GM18870 (cell line): ENCODE results near the gene HEXIM1.
"Not testable (repeated sequence)": the region's sequence is repeated elsewhere in the genome, so short reads cannot be mapped to it uniquely, and the experiment has no call there.

ENCODE experiments used
- ATAC-seq: cut with Tn5 transposase; IDR thresholded peaks from one replicate; pipeline ENCODE4 v1.9.1; 2021; ENCODE audit warnings: moderate library complexity; ENCODE audit not compliant: unreplicated experiment

The HEXIM1 gene

GRCh38 chr17:45112559-45113423, 35.5 kb upstream of the HEXIM1 start:
- no peak for ATAC-seq

- ATAC-seq, result no peak
Observed at GRCh38 chr17:45113424-45113754, 34.9 kb upstream of the HEXIM1 start.

- ATAC-seq, result no peak
Observed at GRCh38 chr17:45114117-45114932, 34.0 kb upstream of the HEXIM1 start.

- ATAC-seq, result no peak
Observed at GRCh38 chr17:45115015-45115625, 33.2 kb upstream of the HEXIM1 start.

GRCh38 chr17:45115871-45116270, 32.4 kb upstream of the HEXIM1 start:
- ATAC-seq, result no peak

GRCh38 chr17:45116434-45117016, 31.8 kb upstream of the HEXIM1 start:
- ATAC-seq, result no peak

GRCh38 chr17:45117334-45117733, 30.9 kb upstream of the HEXIM1 start:
- ATAC-seq, result no peak

- no peak for ATAC-seq
Observed at GRCh38 chr17:45117848-45118646, 30.2 kb upstream of the HEXIM1 start.

GRCh38 chr17:45118691-45119090, 29.6 kb upstream of the HEXIM1 start:
- no peak for ATAC-seq

- no peak for ATAC-seq
Observed at GRCh38 chr17:45119964-45120363, 28.3 kb upstream of the HEXIM1 start.

- ATAC-seq, result no peak
Observed at GRCh38 chr17:45120558-45120957, 27.7 kb upstream of the HEXIM1 start.

- no peak for ATAC-seq
Observed at GRCh38 chr17:45121055-45121454, 27.2 kb upstream of the HEXIM1 start.

- no peak for ATAC-seq
Observed at GRCh38 chr17:45123076-45123770, 25.1 kb upstream of the HEXIM1 start.

GRCh38 chr17:45123930-45124796, 24.1 kb upstream of the HEXIM1 start:
- ATAC-seq, result no peak

GRCh38 chr17:45124797-45125122, 23.5 kb upstream of the HEXIM1 start:
- not testable (repeated sequence) for ATAC-seq

GRCh38 chr17:45125509-45125908, 22.8 kb upstream of the HEXIM1 start:
- ATAC-seq, result no peak

- ATAC-seq, result no peak
Observed at GRCh38 chr17:45127207-45127547, 21.1 kb upstream of the HEXIM1 start.

- no peak for ATAC-seq
Observed at GRCh38 chr17:45127548-45128300, 20.6 kb upstream of the HEXIM1 start.

- ATAC-seq, result no peak
Observed at GRCh38 chr17:45128331-45128730, 19.9 kb upstream of the HEXIM1 start.
